PC-3 (cell line): ENCODE measurements around the gene PEX1. TPM values are rescaled to one million over a fixed set of nuclear protein-coding genes. Genes with fewer than 3 reads are reported as not detected.
"Not testable (repeated sequence)": the region's sequence is repeated elsewhere in the genome, so short reads cannot be mapped to it uniquely, and the experiment has no call there.

Experiments used
- ATAC-seq: fragments of 200-7000 bp; cut with Tn5 transposase; 2 replicates; pipeline ENCODE4 v1.9.1; 2020; ENCODE audit warnings: mild to moderate bottlenecking, moderate library complexity
- BruUV-seq: library from RNA; stranded (reverse); fragments of 400-500 nt; replicated peaks from 2 replicates; lab custom pipeline; 2021; lab: Mats Ljungman, UMichigan
- CTCF ChIA-PET: fragments of 300-600 bp; sonication (Branson Sonifier 250); formaldehyde crosslinking; loops from one replicate; lab custom pipeline; 2022; ENCODE audit warnings: antibody characterized with exemption; lab: Charles Lee
- POLR2A ChIA-PET: fragments of 300-600 bp; sonication (Branson Sonifier 250); formaldehyde crosslinking; loops from one replicate; lab custom pipeline; 2022; ENCODE audit warnings: antibody characterized with exemption; ENCODE audit not compliant: unreplicated experiment; lab: Charles Lee
- DNase-seq: peaks from one replicate; pipeline ENCODE4 v3.0.0-alpha.2; 2015
- H2AFZ ChIP-seq: fragments of 300-600 bp; sonication (generic); 2 replicates; pipeline ENCODE4 v1.6.0; 2016; ENCODE audit warnings: antibody characterized with exemption, low read length
- H3F3A ChIP-seq: fragments of 300-600 bp; sonication (generic); one replicate; pipeline ENCODE4 v1.6.0; 2017; ENCODE audit warnings: antibody characterized with exemption, low read length, control low read depth, mild to moderate bottlenecking; ENCODE audit not compliant: unreplicated experiment
- H3K27ac ChIP-seq: fragments of 300-600 bp; sonication (generic); 2 replicates; pipeline ENCODE4 v1.5.1; 2016; ENCODE audit warnings: mild to moderate bottlenecking, low read length
- H3K27me3 ChIP-seq: fragments of 300-600 bp; sonication (generic); 2 replicates; pipeline ENCODE4 v1.6.1; 2016; ENCODE audit warnings: low read length, mixed read lengths
- H3K36me3 ChIP-seq: fragments of 300-600 bp; sonication (generic); 2 replicates; pipeline ENCODE4 v1.6.1; 2016; ENCODE audit warnings: low read depth, mixed run types, low read length, mixed read lengths
- H3K4me1 ChIP-seq: fragments of 300-600 bp; sonication (generic); 2 replicates; pipeline ENCODE4 v1.5.1; 2016; ENCODE audit warnings: low read length; ENCODE audit not compliant: insufficient read depth
- H3K4me2 ChIP-seq: fragments of 300-600 bp; sonication (generic); 2 replicates; pipeline ENCODE4 v1.6.0; 2016; ENCODE audit warnings: low read length
- H3K4me3 ChIP-seq: fragments of 300-600 bp; sonication (generic); 2 replicates; pipeline ENCODE4 v1.5.1; 2016; ENCODE audit warnings: mild to moderate bottlenecking, low read length, mixed read lengths
- H3K79me2 ChIP-seq: fragments of 300-600 bp; sonication (generic); 2 replicates; pipeline ENCODE4 v1.6.1; 2017; ENCODE audit warnings: low read length, mixed read lengths
- H3K9ac ChIP-seq: fragments of 300-600 bp; sonication (generic); 2 replicates; pipeline ENCODE4 v1.6.0; 2016; ENCODE audit warnings: mild to moderate bottlenecking, low read length
- H3K9me2 ChIP-seq: fragments of 300-600 bp; sonication (generic); replicated peaks from 2 replicates; pipeline ENCODE4 v1.6.1; 2016; ENCODE audit warnings: mixed run types, low read length, mixed read lengths
- H3K9me3 ChIP-seq: fragments of 300-600 bp; sonication (generic); 2 replicates; pipeline ENCODE4 v1.6.1; 2016; ENCODE audit warnings: low read length, mixed read lengths
- H4K20me1 ChIP-seq: fragments of 300-600 bp; sonication (generic); 2 replicates; pipeline ENCODE4 v1.6.1; 2016; ENCODE audit warnings: low read length, mixed read lengths
- EZH2 ChIP-seq: fragments of 300-600 bp; sonication (generic); IDR thresholded peaks from one replicate; pipeline ENCODE4 v1.6.1; 2017; ENCODE audit warnings: antibody characterized with exemption, mild to moderate bottlenecking, low read length; ENCODE audit not compliant: unreplicated experiment
- EZH2phosphoT487 ChIP-seq: fragments of 300-600 bp; sonication (generic); IDR thresholded peaks from 2 replicates; pipeline ENCODE4 v1.6.1; 2018; ENCODE audit warnings: mild to moderate bottlenecking, antibody characterized with exemption, low read length, borderline replicate concordance
- intact Hi-C: fragments of 100-400 bp; cut with micrococcal nuclease; formaldehyde crosslinking; loops from 2 replicates; pipeline ENCODE4 v1.9.0; 2023
- total RNA-seq: library from RNA; depleted of rRNA; stranded (reverse); fragments of >200 nt; gene quantifications from 2 replicates; pipeline ENCODE4 v1.2.3, GENCODE V29; 2014
- TF ChIP-seq, protein P1 (sequence below): fragments of 300-600 bp; sonication (generic); conservative IDR thresholded peaks from 2 replicates; pipeline ENCODE4 v1.5.1; 2017; ENCODE audit warnings: antibody characterized with exemption, low read depth, mild to moderate bottlenecking, low read length

The PEX1 gene
- total RNA-seq, 1 experiment from 2014 or later, result 8.5 TPM

DNA sequence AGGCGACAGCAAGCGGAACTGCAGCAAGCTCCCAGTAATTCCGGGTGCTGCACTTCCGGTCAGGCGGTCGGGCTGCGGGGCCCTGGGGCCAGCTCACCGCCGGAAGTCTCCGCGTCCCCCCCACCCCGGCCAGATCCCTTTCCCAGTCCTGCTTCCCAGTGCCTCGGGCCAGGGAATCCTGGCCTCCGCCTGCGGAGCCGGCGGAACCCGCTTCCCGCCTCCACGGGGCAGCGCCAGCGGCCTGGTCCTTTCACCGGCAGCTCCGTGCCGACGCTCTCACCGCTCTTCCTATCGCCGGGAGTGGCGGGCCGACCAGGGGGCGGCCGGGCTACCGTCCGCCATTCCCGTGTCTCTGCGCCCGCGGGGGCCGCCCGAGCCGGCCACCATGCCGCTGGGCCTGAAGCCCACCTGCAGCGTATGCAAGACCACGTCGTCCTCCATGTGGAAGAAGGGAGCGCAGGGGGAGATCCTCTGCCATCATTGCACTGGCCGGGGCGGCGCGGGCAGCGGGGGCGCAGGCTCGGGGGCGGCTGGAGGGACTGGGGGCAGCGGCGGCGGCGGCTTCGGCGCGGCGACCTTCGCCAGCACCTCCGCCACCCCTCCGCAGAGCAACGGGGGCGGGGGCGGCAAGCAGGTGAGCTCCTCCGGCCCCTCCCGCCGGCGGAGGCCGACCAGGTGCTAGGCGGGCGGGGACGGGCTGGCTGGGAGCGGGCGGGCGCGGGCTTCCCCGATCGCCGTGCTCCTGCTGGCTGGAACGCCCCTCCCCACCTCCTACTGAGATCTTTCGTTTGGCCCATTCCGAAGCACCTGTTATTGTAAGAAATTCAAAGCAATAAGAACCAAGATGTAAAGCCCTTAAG lies 80.7 kb downstream of the PEX1 start, which contains the start of gene GATAD1:
Gene GATAD1 (plus strand): TSS at position 138 of the 860 bp plus-strand sequence. CDS start 248 bp downstream, at position 386.
- Histone ChIP-seq H3K4me1 (peaks cover 15% of the 10 kb centered on the region), H3K4me2 (peak within 1 kb of the TSS; percentile 82), H3K27me3 (no peaks in the 10 kb centered on the region), H3K9me3 (no peaks in the 10 kb centered on the region), H3K79me2 (peaks cover 14% of the 10 kb centered on the region), H3K36me3 (peaks cover 23% of the 10 kb centered on the region), H3K4me3 (peak within 1 kb of the TSS; percentile 93), H3K9me2 (no peaks in the 10 kb centered on the region), H3K27ac (peak within 1 kb of the TSS; percentile 61), H3K9ac (peak within 1 kb of the TSS; percentile 98), H2AFZ (peak within 1 kb of the TSS; percentile 96), H4K20me1 (no peaks in the 10 kb centered on the region), H3F3A (no peaks in the 10 kb centered on the region)
- BruUV-seq, result no TSS peak
- TF ChIP-seq, protein P1, sequence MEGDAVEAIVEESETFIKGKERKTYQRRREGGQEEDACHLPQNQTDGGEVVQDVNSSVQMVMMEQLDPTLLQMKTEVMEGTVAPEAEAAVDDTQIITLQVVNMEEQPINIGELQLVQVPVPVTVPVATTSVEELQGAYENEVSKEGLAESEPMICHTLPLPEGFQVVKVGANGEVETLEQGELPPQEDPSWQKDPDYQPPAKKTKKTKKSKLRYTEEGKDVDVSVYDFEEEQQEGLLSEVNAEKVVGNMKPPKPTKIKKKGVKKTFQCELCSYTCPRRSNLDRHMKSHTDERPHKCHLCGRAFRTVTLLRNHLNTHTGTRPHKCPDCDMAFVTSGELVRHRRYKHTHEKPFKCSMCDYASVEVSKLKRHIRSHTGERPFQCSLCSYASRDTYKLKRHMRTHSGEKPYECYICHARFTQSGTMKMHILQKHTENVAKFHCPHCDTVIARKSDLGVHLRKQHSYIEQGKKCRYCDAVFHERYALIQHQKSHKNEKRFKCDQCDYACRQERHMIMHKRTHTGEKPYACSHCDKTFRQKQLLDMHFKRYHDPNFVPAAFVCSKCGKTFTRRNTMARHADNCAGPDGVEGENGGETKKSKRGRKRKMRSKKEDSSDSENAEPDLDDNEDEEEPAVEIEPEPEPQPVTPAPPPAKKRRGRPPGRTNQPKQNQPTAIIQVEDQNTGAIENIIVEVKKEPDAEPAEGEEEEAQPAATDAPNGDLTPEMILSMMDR, result peak; percentile 80
- TF ChIP-seq EZH2phosphoT487 (no peak), EZH2 (no peak)
- ATAC-seq (peak; percentile 90), DNase-seq (peak; percentile 89)
- intact Hi-C loops, result loop anchor here (1.0 to 5.0 kb wide), 7 partner anchors 13 to 565 kb away; partner anchors contain the start of genes ANKIB1, CYP51A1, KRIT1 and LRRD1
- CTCF ChIA-PET, result interaction anchor here (0.6 to 2.5 kb wide), 9 partner anchors 14 to 268 kb away, joined by 3 to 26 read pairs (median 4); partner anchors contain the start of genes ANKIB1, KRIT1, PEX1 and RBM48
- POLR2A ChIA-PET, result interaction anchor here (0.6 to 1.1 kb wide), 4 partner anchors 81 to 590 kb away, joined by 3 to 12 read pairs (median 4); partner anchors contain the start of genes PEX1 and RBM48

DNA sequence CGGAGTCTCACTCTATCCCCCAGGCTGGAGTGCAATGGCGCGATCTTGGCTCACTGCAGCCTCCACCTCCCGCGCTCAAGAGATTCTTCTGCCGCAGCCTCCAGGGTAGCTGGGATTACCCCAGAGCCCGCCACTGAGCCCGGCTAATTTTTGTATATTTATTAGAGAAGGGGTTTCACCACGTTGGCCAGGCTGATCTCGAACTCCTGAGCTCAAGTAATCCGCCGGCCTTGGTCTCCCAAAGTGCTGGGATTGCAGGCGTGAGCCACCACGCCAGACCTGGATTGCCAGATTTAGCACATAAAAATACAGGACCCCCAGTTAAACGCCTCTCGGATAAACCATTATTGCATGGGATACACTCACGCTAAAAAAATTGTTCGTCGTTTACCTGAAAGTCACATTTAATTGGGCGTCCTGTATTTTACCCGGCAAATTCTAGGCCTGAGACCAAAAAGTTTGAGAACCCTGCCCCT lies 81.4 kb downstream of the PEX1 start:
- CTCF ChIA-PET, result interaction anchor here (0.6 to 2.5 kb wide), 8 partner anchors 14 to 319 kb away, joined by 3 to 26 read pairs (median 4); partner anchors contain the start of genes ANKIB1, KRIT1, PEX1 and RBM48
- intact Hi-C loops, result loop anchor here (1.0 to 5.0 kb wide), 5 partner anchors 23 to 565 kb away; partner anchors contain the start of genes ANKIB1, CYP51A1, KRIT1 and MTERF1
- H2AFZ ChIP-seq, result peak overlapping the region; percentile 96
- no peaks in the 10 kb centered on the region for H4K20me1 ChIP-seq
- H3K9me3 ChIP-seq, result no peaks in the 10 kb centered on the region
- peak overlapping the region; percentile 82 for H3K4me2 ChIP-seq
- no peaks in the 10 kb centered on the region for H3K27me3 ChIP-seq
- TF ChIP-seq EZH2phosphoT487 (no peak), EZH2 (no peak)
- TF ChIP-seq, protein P1, result no peak
- DNase-seq (no peak), ATAC-seq (no peak)
- peaks cover 14% of the 10 kb centered on the region for H3K79me2 ChIP-seq
- H3F3A ChIP-seq, result no peaks in the 10 kb centered on the region
- H3K36me3 ChIP-seq, result peaks cover 21% of the 10 kb centered on the region
- H3K9ac ChIP-seq, result peak overlapping the region; percentile 98
- BruUV-seq, result no TSS peak
- H3K9me2 ChIP-seq, result no peaks in the 10 kb centered on the region
- H3K4me1 ChIP-seq, result peaks cover 15% of the 10 kb centered on the region
- POLR2A ChIA-PET, result interaction anchor here (0.6 to 0.7 kb wide), 3 partner anchors 89 to 589 kb away, joined by 3 to 4 read pairs (median 3); no protein-coding TSS in a partner anchor
- no peak overlapping the region for H3K27ac ChIP-seq
- peak overlapping the region; percentile 93 for H3K4me3 ChIP-seq

DNA sequence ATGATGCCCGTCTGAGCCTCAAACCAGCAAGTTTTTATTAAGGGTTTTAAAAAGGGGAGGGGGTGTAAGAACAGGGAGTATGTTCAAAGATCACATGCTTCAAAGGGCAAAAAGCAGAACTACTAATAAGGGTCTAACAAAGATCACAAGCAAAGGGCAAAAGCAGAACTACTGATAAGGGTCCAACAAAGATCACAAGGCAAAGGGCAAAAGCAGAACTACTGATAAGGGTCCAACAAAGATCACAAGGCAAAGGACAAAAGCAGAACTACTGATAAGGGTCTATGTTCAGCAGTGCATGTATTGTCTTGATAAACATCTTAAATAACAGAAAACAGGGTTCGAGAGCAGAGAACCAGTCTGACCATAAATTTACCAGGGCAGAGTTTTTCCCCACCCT lies 85.6 kb downstream of the PEX1 start:
- CTCF ChIA-PET, DNase-seq, H3K79me2 ChIP-seq, H3K27ac ChIP-seq, H3K36me3 ChIP-seq, H2AFZ ChIP-seq, H3K4me1 ChIP-seq, H3K9ac ChIP-seq, ATAC-seq, H3K9me2 ChIP-seq, H4K20me1 ChIP-seq, H3K4me3 ChIP-seq, BruUV-seq, H3F3A ChIP-seq, H3K4me2 ChIP-seq, intact Hi-C loops, H3K9me3 ChIP-seq, H3K27me3 ChIP-seq, POLR2A ChIA-PET: not testable (repeated sequence)
